ENCODE measurements around the gene ST6GALNAC5. TPM values are rescaled to one million over a fixed set of nuclear protein-coding genes. Genes with fewer than 3 reads are reported as not detected.
A peak's percentile ranks its signal among the peaks of the same experiment; 100 is the strongest.

ST6GALNAC5 gene
- total and polyA plus RNA-seq, 2 experiments from 2014 or later = 4.1 to 19.2 TPM

GRCh38 chr1:76959556-76959955 is 92.3 kb downstream of the ST6GALNAC5 start (continued):
- no peak for TF ChIP-seq JUNB (IDR thresholded peaks at IDR 0.05; ENCODE audit: unreplicated experiment)
- TF ChIP-seq, protein P1, sequence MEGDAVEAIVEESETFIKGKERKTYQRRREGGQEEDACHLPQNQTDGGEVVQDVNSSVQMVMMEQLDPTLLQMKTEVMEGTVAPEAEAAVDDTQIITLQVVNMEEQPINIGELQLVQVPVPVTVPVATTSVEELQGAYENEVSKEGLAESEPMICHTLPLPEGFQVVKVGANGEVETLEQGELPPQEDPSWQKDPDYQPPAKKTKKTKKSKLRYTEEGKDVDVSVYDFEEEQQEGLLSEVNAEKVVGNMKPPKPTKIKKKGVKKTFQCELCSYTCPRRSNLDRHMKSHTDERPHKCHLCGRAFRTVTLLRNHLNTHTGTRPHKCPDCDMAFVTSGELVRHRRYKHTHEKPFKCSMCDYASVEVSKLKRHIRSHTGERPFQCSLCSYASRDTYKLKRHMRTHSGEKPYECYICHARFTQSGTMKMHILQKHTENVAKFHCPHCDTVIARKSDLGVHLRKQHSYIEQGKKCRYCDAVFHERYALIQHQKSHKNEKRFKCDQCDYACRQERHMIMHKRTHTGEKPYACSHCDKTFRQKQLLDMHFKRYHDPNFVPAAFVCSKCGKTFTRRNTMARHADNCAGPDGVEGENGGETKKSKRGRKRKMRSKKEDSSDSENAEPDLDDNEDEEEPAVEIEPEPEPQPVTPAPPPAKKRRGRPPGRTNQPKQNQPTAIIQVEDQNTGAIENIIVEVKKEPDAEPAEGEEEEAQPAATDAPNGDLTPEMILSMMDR (conservative IDR thresholded peaks at IDR 0.05; ENCODE audit: low read depth in 2 of 2) = no peak
- TF ChIP-seq EZH2 (IDR thresholded peaks at IDR 0.05; ENCODE audit: low read depth, unreplicated experiment) = no peak
- TF ChIP-seq ZNF331 (CRISPR knock-in tag; IDR thresholded peaks at IDR 0.05; ENCODE audit: low read depth) = no peak
- no peak for TF ChIP-seq NANOG (IDR thresholded peaks at IDR 0.05; ENCODE audit: borderline replicate concordance)

- Histone ChIP-seq H3K9me2 (ENCODE audit: insufficient read depth) (no peaks in the 10 kb centered on the region; the same call in 1 of the 2 replicates), H3K4me2 (no peak overlapping the region), H3K4me3 (no peak overlapping the region), H3K4me1 (ENCODE audit: insufficient read depth) (peaks cover 13% of the 10 kb centered on the region), H3K27ac (ENCODE audit: low read depth) (no peak overlapping the region), H3K36me3 (ENCODE audit: insufficient read depth) (no peaks in the 10 kb centered on the region), H4K20me1 (replicated peaks; ENCODE audit: insufficient read depth) (no peaks in the 10 kb centered on the region; the same call in 1 of the 2 replicates), H3K27me3 (ENCODE audit: insufficient read depth) (no peaks in the 10 kb centered on the region), H3F3A (replicated peaks; ENCODE audit: low read depth) (no peaks in the 10 kb centered on the region), H2AFZ (no peak overlapping the region), H3K79me2 (replicated peaks; ENCODE audit: insufficient read depth) (no peaks in the 10 kb centered on the region)
- TF ChIP-seq, protein P2, sequence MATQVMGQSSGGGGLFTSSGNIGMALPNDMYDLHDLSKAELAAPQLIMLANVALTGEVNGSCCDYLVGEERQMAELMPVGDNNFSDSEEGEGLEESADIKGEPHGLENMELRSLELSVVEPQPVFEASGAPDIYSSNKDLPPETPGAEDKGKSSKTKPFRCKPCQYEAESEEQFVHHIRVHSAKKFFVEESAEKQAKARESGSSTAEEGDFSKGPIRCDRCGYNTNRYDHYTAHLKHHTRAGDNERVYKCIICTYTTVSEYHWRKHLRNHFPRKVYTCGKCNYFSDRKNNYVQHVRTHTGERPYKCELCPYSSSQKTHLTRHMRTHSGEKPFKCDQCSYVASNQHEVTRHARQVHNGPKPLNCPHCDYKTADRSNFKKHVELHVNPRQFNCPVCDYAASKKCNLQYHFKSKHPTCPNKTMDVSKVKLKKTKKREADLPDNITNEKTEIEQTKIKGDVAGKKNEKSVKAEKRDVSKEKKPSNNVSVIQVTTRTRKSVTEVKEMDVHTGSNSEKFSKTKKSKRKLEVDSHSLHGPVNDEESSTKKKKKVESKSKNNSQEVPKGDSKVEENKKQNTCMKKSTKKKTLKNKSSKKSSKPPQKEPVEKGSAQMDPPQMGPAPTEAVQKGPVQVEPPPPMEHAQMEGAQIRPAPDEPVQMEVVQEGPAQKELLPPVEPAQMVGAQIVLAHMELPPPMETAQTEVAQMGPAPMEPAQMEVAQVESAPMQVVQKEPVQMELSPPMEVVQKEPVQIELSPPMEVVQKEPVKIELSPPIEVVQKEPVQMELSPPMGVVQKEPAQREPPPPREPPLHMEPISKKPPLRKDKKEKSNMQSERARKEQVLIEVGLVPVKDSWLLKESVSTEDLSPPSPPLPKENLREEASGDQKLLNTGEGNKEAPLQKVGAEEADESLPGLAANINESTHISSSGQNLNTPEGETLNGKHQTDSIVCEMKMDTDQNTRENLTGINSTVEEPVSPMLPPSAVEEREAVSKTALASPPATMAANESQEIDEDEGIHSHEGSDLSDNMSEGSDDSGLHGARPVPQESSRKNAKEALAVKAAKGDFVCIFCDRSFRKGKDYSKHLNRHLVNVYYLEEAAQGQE (IDR thresholded peaks at IDR 0.05; ENCODE audit: unreplicated experiment) = no peak
- TF ChIP-seq CREB1 (CRISPR knock-in tag; IDR thresholded peaks at IDR 0.05; ENCODE audit: low read depth) = no peak
- TF ChIP-seq, protein P1 (conservative IDR thresholded peaks at IDR 0.05; ENCODE audit: low read depth in 2 of 2) = 0 out of 4 replicates have a peak, but pooled peaks of 1 of the 2 experiments have one; percentile 7
- no peak for DNase-seq (ENCODE audit: low spot score)
- Mint-ChIP-seq H3K9me3 (peaks cover 4% of the 10 kb centered on the region; the same call in 2 of the 3 replicates), H3K4me1 (peaks cover 32% of the 10 kb centered on the region), H3K27me3 (ENCODE audit: insufficient read depth, low read depth, poor library complexity) (peaks cover 2% of the 10 kb centered on the region), H3K4me3 (no peak overlapping the region), H3K27ac (no peak overlapping the region), H3K36me3 (ENCODE audit: low read depth) (peaks cover 11% of the 10 kb centered on the region; the same call in 2 of the 3 replicates)
- ATAC-seq = no peak
Observed at GRCh38 chr1:76961181-76961819, 94.0 kb downstream of the ST6GALNAC5 start.
